GM18519 (cell line): ENCODE results near the gene POLR3K.

ENCODE experiments used
- ATAC-seq: cut with Tn5 transposase; IDR thresholded peaks from one replicate; pipeline ENCODE4 v1.9.1; 2021; ENCODE audit warnings: mild to moderate bottlenecking, moderate library complexity; ENCODE audit not compliant: unreplicated experiment, low FRiP score

The POLR3K gene

GRCh38 chr16:53346-54236, at the start of gene POLR3K, which contains the start of gene SNRNP25:
POLR3K (minus strand) TSS chr16:53608; CDS start chr16:53586, 22 bp downstream.
SNRNP25 (plus strand) TSS chr16:53828; CDS start chr16:54017, 189 bp downstream.
- ATAC-seq, result peak; percentile 85

- no peak for ATAC-seq
These were observed 48.9 kb upstream of the POLR3K start for GRCh38 chr16:102060-102855.

GRCh38 chr16:101586-101985, 48.2 kb upstream of the POLR3K start:
- ATAC-seq, result no peak

GRCh38 chr16:100989-101388, 47.6 kb upstream of the POLR3K start:
- no peak for ATAC-seq

GRCh38 chr16:97822-98221, 44.4 kb upstream of the POLR3K start:
- no peak for ATAC-seq

GRCh38 chr16:96935-97381, 43.5 kb upstream of the POLR3K start:
- peak; percentile 62 for ATAC-seq

- ATAC-seq, result no peak
These were observed 41.5 kb upstream of the POLR3K start for GRCh38 chr16:94918-95265.

- ATAC-seq, result no peak
These were observed 39.3 kb upstream of the POLR3K start for GRCh38 chr16:92431-93339.

GRCh38 chr16:91484-91883, 38.1 kb upstream of the POLR3K start:
- no peak for ATAC-seq

- no peak for ATAC-seq
These were observed 36.2 kb upstream of the POLR3K start for GRCh38 chr16:89391-90302.

- ATAC-seq, result no peak
These were observed 35.2 kb upstream of the POLR3K start for GRCh38 chr16:88613-89012.

- ATAC-seq, result no peak
These were observed 33.1 kb upstream of the POLR3K start for GRCh38 chr16:86483-86952.

GRCh38 chr16:85865-86264, 32.5 kb upstream of the POLR3K start:
- ATAC-seq, result no peak

GRCh38 chr16:85407-85782, 32.0 kb upstream of the POLR3K start:
- ATAC-seq, result no peak

- ATAC-seq, result no peak
These were observed 31.5 kb upstream of the POLR3K start for GRCh38 chr16:84718-85406.

GRCh38 chr16:83781-84615, 30.6 kb upstream of the POLR3K start:
- no peak for ATAC-seq

- no peak for ATAC-seq
These were observed 29.7 kb upstream of the POLR3K start for GRCh38 chr16:83060-83603.
